GM12892 (cell line): ENCODE results near the gene CPE.

Source experiments
- POLR2A ChIP-seq: IDR thresholded peaks from 2 replicates; pipeline ENCODE4 v1.6.1; 2011; ENCODE audit warnings: low read depth, low read length, control low read depth
- POLR2AphosphoS5 ChIP-seq: IDR thresholded peaks from 2 replicates; pipeline ENCODE4 v1.6.1; 2011; ENCODE audit warnings: low read depth, low read length, control low read depth
- TAF1 ChIP-seq: IDR thresholded peaks from 2 replicates; pipeline ENCODE4 v1.6.1; 2011; ENCODE audit warnings: low read depth, mild to moderate bottlenecking, control low read depth, low read length, borderline replicate concordance

- no peak for TF ChIP-seq POLR2AphosphoS5
- no peak for TF ChIP-seq POLR2A
- no peak for TF ChIP-seq TAF1
Observed at GRCh38 chr4:165449333-165449732, 70.5 kb downstream of the CPE start.
